Omental fat pad (tissue), 4 donors: ENCODE measurements around the gene REV3L. TPM values are rescaled to one million over a fixed set of nuclear protein-coding genes. Genes with fewer than 3 reads are reported as not detected.

Experiments used
- ATAC-seq: fragments of 150-250 bp; one replicate; pipeline ENCODE4 v1.9.1; 2016; ENCODE audit warnings: mild to moderate bottlenecking, moderate library complexity; ENCODE audit not compliant: low FRiP score
- DNase-seq: peaks from one replicate; pipeline ENCODE4 v3.0.0-alpha.2; 2019; ENCODE audit warnings: low spot score
- total RNA-seq, 4 donors: library from RNA; depleted of rRNA; stranded (reverse); fragments of >200 nt; gene quantifications; one replicate each; pipeline ENCODE4 v1.1.0, GENCODE V29; 2016
- TF ChIP-seq, protein P1 (sequence below), 3 donors: fragments of 450-650 bp; IDR thresholded peaks; one replicate each; pipeline ENCODE4 v1.5.1; 2016 to 2017; ENCODE audit warnings: antibody characterized with exemption in 3 of 3, mild to moderate bottlenecking in 3 of 3, moderate library complexity in 2 of 3

REV3L gene
- total RNA-seq, 4 donors from 2014 or later = 55.5 to 111 (median 63.2) TPM

DNA sequence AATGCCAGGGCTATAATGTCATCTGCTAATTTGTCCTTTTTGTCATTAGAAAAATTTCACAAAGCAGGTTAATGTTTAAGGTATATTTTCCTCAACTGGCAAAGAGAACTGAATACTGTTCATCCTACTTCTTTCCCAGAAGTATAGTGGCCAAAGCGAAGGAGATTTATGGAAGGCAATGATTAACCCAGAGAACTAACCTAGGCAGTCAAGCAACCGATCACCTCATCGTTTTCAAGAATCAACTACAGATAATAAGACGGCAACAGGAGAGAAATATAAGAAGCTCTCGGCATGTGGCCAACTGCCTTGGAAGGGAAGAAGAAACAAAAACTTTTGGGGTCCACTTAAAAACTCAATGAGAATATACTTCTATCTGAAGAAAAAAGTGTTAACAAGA is 38.2 kb downstream of the REV3L start:
- TF ChIP-seq, protein P1, sequence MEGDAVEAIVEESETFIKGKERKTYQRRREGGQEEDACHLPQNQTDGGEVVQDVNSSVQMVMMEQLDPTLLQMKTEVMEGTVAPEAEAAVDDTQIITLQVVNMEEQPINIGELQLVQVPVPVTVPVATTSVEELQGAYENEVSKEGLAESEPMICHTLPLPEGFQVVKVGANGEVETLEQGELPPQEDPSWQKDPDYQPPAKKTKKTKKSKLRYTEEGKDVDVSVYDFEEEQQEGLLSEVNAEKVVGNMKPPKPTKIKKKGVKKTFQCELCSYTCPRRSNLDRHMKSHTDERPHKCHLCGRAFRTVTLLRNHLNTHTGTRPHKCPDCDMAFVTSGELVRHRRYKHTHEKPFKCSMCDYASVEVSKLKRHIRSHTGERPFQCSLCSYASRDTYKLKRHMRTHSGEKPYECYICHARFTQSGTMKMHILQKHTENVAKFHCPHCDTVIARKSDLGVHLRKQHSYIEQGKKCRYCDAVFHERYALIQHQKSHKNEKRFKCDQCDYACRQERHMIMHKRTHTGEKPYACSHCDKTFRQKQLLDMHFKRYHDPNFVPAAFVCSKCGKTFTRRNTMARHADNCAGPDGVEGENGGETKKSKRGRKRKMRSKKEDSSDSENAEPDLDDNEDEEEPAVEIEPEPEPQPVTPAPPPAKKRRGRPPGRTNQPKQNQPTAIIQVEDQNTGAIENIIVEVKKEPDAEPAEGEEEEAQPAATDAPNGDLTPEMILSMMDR (IDR thresholded peaks at IDR 0.05) = no peak
- ATAC-seq (no peak), DNase-seq (no peak)

DNA sequence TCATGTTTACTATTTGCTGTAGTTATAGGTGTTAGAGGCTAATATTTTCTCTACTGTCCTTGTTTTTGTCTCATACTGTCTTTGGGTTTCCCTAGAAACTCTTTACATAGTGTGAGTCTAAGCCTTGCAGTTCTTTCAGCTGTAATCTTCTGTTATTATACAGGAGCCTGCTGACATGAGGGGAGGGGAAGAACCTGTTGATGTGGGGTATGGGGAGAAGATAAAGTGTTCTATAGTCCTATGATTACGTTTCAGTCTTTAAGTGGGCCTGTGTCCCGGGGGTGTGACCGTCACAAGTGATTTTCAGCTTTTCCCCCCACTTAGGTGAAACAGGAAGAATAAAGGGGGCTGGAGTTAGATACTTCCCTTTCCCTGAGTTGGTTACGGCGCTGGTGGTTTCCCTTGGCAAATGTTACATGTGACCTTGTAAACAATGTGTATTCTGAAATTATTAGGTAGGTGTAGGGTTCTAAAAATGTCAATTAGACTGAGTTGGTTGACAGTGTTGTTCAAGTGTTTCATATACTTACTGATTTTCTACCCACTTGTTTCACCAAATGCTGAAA is 41.3 kb downstream of the REV3L start:
- no peak for ATAC-seq
- no peak for DNase-seq
- TF ChIP-seq, protein P1 (IDR thresholded peaks at IDR 0.05) = no peak

DNA sequence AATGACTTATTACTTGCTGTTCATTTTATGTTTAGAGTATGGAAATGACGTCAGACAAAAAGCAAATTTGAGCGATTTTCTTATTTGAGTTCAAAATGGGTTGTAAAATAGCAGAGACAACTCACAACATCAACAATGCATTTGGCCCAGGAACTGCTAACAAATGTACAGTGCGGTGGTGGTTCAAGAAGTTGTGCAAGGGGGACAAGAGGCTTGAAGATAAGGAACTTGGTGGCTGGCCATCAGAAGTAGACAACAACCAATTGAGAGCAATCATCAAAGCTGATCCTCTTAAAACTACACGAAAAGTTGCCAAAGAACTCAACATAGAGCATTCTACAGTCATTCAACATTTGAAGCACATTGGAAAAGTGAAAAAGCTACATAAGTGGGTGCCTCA is 43.8 kb downstream of the REV3L start:
- no peak for DNase-seq
- ATAC-seq = no peak
- TF ChIP-seq, protein P1 (IDR thresholded peaks at IDR 0.05) = no peak

DNA sequence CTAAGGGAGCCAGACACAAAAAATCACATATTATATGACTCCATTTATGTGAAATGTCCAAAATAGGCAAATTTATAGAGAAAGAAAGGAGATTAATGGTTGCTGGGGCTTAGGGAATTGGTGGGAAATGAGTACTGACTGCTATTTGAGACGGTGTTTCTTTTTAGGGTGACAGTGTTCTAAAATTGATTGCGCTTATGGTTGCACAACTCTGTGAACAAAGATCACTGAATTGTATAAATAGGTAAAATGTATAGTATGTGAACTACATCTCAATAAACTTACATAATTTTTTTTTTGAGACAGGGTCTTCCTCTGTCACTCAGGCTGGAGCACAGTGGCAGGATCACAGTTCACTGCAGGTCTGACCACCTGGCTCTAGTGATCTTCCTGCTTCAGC is 45.4 kb downstream of the REV3L start:
- ATAC-seq (no peak), DNase-seq (no peak)
- TF ChIP-seq, protein P1 (IDR thresholded peaks at IDR 0.05) = no peak

DNA sequence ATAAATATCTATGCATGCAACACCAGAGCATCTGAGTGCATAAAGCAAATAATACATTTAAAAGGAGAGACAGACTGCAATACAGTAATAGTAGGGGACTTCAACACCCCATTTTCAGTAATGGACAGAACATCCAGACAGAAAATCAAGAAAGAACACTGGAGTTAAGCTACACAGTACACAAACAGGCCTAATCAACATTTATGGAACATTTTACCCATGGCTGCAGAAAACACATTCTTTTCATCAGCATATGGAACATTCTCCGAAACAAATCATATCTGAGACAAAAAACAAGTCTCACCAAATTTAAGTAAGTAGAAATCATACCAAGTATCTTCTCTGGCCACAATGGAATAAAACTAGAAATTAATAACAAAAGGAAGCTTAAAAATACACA is 50.5 kb downstream of the REV3L start:
- ATAC-seq = no peak
- DNase-seq = no peak
- TF ChIP-seq, protein P1 (IDR thresholded peaks at IDR 0.05) = no peak

DNA sequence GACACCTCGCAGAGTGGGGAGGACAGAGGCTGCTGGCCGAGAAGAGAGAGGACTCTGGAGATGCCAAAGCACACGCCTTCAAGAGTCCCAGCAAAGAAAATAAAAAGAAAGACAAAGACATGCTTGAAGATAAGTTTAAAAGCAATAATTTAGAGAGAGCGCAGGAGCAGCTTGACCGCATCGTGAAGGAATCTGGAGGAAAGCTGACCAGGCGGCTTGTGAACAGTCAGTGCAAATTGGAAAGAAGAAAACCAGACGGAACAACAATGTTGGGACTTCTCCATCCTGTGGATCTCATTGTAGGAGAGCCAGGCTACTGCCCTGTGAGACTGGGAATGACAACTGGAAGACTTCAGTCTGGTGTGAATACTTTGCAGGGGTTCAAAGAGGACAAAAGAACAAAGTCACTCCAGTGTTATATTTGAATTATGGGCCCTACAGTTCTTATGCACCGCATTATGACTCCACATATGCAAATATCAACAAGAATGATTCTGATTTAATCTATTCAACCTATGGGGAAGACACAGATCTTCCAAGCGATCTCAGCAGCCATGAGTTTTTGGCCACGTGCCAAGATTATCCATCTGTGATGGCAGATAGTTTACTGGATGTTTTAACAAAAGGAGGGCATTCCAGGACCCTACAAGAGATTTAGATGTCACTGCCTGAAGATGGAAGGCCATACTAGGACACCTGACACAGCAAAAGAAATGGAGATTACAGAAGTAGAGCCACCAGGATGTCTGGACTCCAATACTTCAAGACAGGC is 52.2 kb downstream of the REV3L start:
- DNase-seq (no peak), ATAC-seq (no peak)
- TF ChIP-seq, protein P1 (IDR thresholded peaks at IDR 0.05) = no peak

DNA sequence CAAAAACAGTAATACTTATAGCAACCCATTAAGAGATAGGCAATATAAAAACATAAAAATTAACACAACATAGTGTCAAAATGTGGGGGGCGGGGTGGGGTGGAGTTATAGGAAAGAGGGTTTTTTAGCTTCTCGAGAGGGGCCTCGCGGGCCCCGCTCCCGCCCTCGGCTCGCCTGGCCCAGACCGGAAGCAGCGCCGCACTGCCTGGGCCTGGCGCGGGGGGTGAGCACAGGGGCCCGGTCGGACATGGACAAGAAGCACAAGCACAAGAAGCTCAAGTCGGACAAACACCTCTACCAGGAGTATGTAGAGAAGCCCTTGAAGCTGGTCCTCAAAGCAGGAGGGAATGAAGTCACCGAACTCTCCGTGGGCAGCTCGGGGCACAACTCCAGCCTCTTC is 53.4 kb downstream of the REV3L start:
- DNase-seq = no peak
- TF ChIP-seq, protein P1 (IDR thresholded peaks at IDR 0.05) = no peak
- no peak for ATAC-seq
